Type B pancreatic cell (in vitro differentiated cells): Measurements from ENCODE around the gene REL. TPM values are rescaled to one million over a fixed set of nuclear protein-coding genes. Genes with fewer than 3 reads are reported as not detected.

Source experiments
- DNase-seq: peaks from one replicate; pipeline ENCODE4 v3.0.0; 2021; ENCODE audit warnings: mixed read lengths; ENCODE audit not compliant: unreplicated experiment; ENCODE audit errors: extremely low spot score
- H3K27ac Mint-ChIP-seq: 2 replicates; pipeline ENCODE4 v1.8.0; 2021; ENCODE audit warnings: mild to moderate bottlenecking, mixed read lengths
- H3K27me3 Mint-ChIP-seq: 2 replicates; pipeline ENCODE4 v1.8.0; 2021; ENCODE audit warnings: mixed read lengths
- H3K36me3 Mint-ChIP-seq: 2 replicates; pipeline ENCODE4 v1.8.0; 2021; ENCODE audit warnings: mixed read lengths
- H3K4me1 Mint-ChIP-seq: one replicate; pipeline ENCODE4 v1.8.0; 2021; ENCODE audit warnings: mixed read lengths; ENCODE audit not compliant: unreplicated experiment
- H3K4me3 Mint-ChIP-seq: 2 replicates; pipeline ENCODE4 v1.8.0; 2021; ENCODE audit warnings: mild to moderate bottlenecking, mixed read lengths
- H3K9me3 Mint-ChIP-seq: 2 replicates; pipeline ENCODE4 v1.8.0; 2021; ENCODE audit warnings: mixed read lengths
- CTCF ChIP-seq: fragments of 200-600 bp; sonication (generic); conservative IDR thresholded peaks from 2 replicates; pipeline ENCODE4 v1.5.0; 2021; ENCODE audit warnings: antibody characterized with exemption, mild to moderate bottlenecking
- total RNA-seq: library from RNA; stranded (reverse); gene quantifications from 2 replicates; pipeline ENCODE4 v1.2.1, GENCODE V29; 2021; ENCODE audit warnings: low replicate concordance

Gene REL
- total RNA-seq, 1 donor from 2014 or later, result 11.3 TPM

- Mint-ChIP-seq H3K27ac (no peak overlapping the region), H3K36me3 (peaks cover 7% of the 10 kb centered on the region), H3K9me3 (no peaks in the 10 kb centered on the region), H3K27me3 (no peaks in the 10 kb centered on the region), H3K4me1 (no peaks in the 10 kb centered on the region), H3K4me3 (no peak overlapping the region)
- DNase-seq, result no peak
- no peak for TF ChIP-seq CTCF
These were observed 56.9 kb downstream of the REL start for GRCh38 chr2:60938301-60938700.

GRCh38 chr2:60939622-60940021 lies 58.2 kb downstream of the REL start:
- Mint-ChIP-seq H3K36me3 (peaks cover 7% of the 10 kb centered on the region), H3K4me3 (no peak overlapping the region), H3K27ac (no peak overlapping the region), H3K9me3 (no peaks in the 10 kb centered on the region), H3K27me3 (no peaks in the 10 kb centered on the region), H3K4me1 (no peaks in the 10 kb centered on the region)
- DNase-seq, result no peak
- no peak for TF ChIP-seq CTCF

GRCh38 chr2:60945341-60945740 lies 64.0 kb downstream of the REL start:
- H3K27ac Mint-ChIP-seq, result no peak overlapping the region
- H3K4me3 Mint-ChIP-seq, result no peak overlapping the region
- peaks cover 11% of the 10 kb centered on the region for H3K36me3 Mint-ChIP-seq
- no peak for TF ChIP-seq CTCF
- H3K4me1 Mint-ChIP-seq, result no peaks in the 10 kb centered on the region
- H3K27me3 Mint-ChIP-seq, result no peaks in the 10 kb centered on the region
- H3K9me3 Mint-ChIP-seq, result no peaks in the 10 kb centered on the region
- no peak for DNase-seq

- Mint-ChIP-seq H3K9me3 (no peaks in the 10 kb centered on the region), H3K27me3 (no peaks in the 10 kb centered on the region), H3K27ac (peak overlapping the region; percentile 77), H3K4me3 (no peak overlapping the region), H3K4me1 (no peaks in the 10 kb centered on the region), H3K36me3 (peaks cover 17% of the 10 kb centered on the region)
- DNase-seq, result no peak
- no peak for TF ChIP-seq CTCF
These were observed 65.7 kb downstream of the REL start for GRCh38 chr2:60947056-60947455.

GRCh38 chr2:60948161-60948560 lies 66.8 kb downstream of the REL start:
- Mint-ChIP-seq H3K36me3 (peaks cover 17% of the 10 kb centered on the region), H3K4me3 (no peak overlapping the region), H3K27ac (no peak overlapping the region), H3K27me3 (no peaks in the 10 kb centered on the region), H3K9me3 (no peaks in the 10 kb centered on the region), H3K4me1 (no peaks in the 10 kb centered on the region)
- DNase-seq, result no peak
- no peak for TF ChIP-seq CTCF
